ENCODE results near the gene OR10G3.

OR10G3 gene

DNA sequence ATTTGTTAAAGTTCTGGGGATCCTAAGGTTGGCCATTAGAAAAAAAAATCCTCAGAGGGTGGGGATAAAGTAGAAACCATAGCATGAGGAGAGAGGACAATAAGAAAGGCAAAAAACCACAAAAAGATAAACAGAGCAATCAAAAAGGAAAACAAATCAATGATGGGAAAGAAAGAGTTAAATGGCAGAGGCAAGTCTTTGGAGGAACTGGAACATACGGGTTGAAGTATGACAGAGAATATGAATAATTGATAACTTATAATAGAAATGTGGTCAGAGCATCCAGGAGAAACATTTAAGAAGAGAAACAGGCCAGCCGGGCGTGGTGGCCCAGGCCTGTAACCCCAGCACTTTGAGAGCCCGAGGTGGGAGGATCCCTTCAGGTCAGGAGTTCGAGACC lies 35.9 kb downstream of the OR10G3 start:
- H3K36me3 Mint-ChIP-seq, result no peaks in the 10 kb centered on the region
- H3K9me3 Mint-ChIP-seq, result no peaks in the 10 kb centered on the region
- no peak for DNase-seq
- no peak overlapping the region for H3K4me3 Mint-ChIP-seq
- ATAC-seq (replicated peaks), result no peak
- peaks cover 29 to 35% of the 10 kb centered on the region in 2 donors for H3K27me3 Mint-ChIP-seq
- H3K4me1 Mint-ChIP-seq, result peaks cover 3 to 10% of the 10 kb centered on the region in 2 donors
- H3K27ac Mint-ChIP-seq, result peak overlapping the region; percentile 0

DNA sequence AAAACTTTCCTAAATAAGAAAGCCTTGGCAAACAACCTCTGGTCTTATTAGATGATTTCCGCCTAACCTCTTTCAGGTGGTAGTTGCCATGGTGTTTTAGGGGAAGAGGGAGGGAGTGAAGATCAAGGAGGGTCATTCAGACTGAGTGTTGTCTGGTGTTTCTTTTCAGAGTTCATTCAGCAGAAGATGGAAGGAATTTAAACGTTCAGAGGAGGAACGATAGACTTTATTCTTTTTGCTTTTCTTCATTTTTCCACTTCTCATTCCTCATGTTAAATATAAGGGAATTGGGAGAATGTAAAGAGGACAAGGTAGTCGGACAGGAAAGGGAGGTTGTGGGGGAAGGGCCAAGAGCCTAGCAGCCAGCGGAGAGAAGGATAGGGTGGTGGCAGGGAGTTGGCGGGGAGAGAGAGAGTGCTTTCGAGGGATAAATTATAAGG lies 36.3 kb downstream of the OR10G3 start:
- Mint-ChIP-seq H3K27me3 (peaks cover 31 to 39% of the 10 kb centered on the region in 2 donors), H3K36me3 (no peaks in the 10 kb centered on the region), H3K4me1 (peaks cover 3 to 10% of the 10 kb centered on the region in 2 donors), H3K9me3 (no peaks in the 10 kb centered on the region), H3K4me3 (no peak overlapping the region), H3K27ac (peak overlapping the region; percentile 0)
- no peak for DNase-seq
- ATAC-seq (replicated peaks), result no peak

DNA sequence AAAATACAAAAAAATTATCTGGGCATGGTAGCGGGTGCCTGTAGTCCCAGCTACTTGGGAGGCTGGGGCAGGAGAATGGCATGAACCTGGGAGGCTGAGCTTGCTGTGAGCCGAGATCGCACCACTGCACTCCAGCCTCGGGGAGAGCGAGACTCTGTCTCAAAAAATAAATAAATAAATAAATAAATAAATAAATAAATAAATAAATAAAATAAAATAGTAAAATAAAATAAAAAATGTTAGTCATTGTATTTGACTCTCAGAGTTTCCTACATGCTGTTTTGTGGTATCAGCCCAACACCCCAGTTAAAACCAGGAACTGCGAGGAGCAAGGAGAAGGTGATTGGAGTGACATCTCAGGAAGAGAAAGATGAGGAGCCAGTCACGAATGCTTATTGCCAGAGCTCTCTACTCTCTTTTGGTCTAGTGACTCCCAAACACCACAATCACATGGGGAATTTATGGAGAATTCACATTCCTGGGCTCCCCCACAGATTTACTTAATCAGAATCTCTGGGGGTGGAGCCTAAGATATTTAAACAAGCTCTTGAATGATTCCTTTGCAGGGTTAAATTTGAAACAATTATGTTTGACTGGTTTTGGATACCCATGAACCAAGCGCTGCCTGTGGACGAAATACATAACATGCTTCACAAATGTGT lies 38.3 kb downstream of the OR10G3 start:
- no peak for ATAC-seq (replicated peaks)
- H3K27ac Mint-ChIP-seq, result no peak overlapping the region
- no peaks in the 10 kb centered on the region for H3K9me3 Mint-ChIP-seq
- peaks cover 40 to 50% of the 10 kb centered on the region in 2 donors for H3K27me3 Mint-ChIP-seq
- DNase-seq, result no peak
- H3K36me3 Mint-ChIP-seq, result no peaks in the 10 kb centered on the region
- H3K4me3 Mint-ChIP-seq, result no peak overlapping the region
- peaks cover 8 to 18% of the 10 kb centered on the region in 2 donors for H3K4me1 Mint-ChIP-seq

DNA sequence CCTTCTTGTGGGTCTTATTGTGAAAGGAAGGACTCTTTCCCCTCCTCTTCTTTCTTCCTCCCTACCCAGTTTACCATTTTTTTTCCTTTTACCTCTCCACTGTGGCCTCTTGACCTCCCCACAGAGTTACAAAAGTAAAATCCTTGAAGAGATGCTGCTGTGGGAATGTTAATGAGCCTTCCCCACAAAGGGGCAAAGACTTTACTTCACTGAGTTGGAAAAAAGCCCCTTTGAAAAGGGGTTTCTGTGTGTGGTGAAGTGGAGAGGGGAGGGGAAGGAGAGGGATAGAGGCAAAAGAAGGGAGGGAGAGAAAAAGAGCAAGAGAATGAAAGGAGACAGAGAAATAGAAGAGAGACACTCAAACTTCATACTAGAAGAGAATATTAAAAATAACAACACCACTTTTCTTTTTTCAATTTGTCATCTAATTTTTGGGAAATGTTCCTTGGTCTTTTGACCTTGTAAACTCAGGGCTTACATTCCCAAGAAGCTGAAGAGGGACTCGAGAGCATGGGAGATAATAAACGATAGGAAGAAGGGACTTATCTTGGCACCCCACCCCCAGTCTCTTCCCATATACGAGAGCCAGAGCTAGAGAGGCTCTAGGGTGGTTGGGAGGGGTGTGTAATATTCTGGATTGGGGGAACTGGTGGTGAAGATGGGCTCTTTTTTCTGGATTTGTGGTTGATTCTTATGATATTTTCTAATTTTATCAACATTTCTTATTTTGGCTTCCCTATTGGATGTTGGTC lies 40.5 kb downstream of the OR10G3 start:
- no peaks in the 10 kb centered on the region for H3K36me3 Mint-ChIP-seq
- peaks cover 12 to 24% of the 10 kb centered on the region in 2 donors for H3K4me1 Mint-ChIP-seq
- no peaks in the 10 kb centered on the region for H3K9me3 Mint-ChIP-seq
- no peak overlapping the region for H3K4me3 Mint-ChIP-seq
- DNase-seq (no peak), ATAC-seq (replicated peaks) (no peak)
- no peak overlapping the region for H3K27ac Mint-ChIP-seq
- peaks cover 61 to 64% of the 10 kb centered on the region in 2 donors for H3K27me3 Mint-ChIP-seq

DNA sequence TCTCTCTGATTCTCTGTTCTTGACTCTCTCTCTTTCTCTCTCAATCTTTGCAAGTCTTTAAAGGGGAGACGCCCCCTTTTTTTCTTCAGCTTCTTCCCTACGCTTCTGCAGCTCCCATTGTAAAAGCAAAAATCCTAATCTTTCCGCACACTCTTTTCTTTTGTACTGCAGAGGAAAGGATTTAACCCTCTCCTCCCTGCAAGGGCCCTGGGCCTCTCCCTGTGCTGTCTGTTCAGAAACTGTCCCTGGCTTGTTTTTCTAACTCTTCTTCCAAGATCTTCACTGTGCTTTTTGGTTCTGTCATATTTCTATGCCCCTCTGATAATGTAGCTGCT lies 42.8 kb downstream of the OR10G3 start:
- Mint-ChIP-seq H3K27me3 (peaks cover 60 to 61% of the 10 kb centered on the region in 2 donors), H3K27ac (no peak overlapping the region), H3K4me1 (peaks cover 10 to 15% of the 10 kb centered on the region in 2 donors), H3K36me3 (no peaks in the 10 kb centered on the region), H3K4me3 (peak overlapping the region; percentile 1 to 11), H3K9me3 (no peaks in the 10 kb centered on the region)
- DNase-seq (no peak), ATAC-seq (replicated peaks) (peak in 1 of 2 donors; percentile 10)

DNA sequence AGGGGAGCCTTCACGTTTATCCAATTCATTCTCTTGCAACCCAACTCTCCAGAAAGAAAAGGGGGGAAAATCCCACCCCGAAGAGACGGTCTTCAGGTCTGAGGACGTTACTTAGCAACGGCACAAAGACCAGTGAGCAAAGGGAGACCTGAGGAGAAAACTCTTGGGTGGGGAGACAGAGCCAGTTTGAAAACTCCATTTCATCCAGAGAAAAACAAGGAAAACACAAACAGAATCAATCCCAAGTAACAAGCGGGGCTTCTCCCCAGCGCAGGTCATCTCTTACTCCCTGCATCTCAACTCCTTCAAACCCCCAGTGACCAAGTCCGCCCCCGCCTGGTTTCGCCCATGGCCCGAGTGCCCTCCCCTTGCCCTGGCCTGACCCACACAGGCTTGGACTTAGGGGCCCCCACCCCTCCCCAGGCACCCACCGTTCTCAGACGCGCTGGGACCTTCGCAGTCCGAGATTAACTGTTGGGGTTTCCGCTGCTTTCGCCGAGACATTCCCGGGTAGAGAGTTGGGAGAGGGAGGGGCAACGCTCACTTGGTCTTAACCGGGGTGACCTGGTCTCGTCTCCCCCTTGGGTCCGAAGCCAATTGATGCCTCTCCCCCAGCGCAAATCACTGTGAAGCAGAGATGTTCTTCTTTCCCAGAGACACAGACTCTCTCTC lies 43.3 kb downstream of the OR10G3 start:
- peak overlapping the region; percentile 53 to 58 for H3K4me3 Mint-ChIP-seq
- no peaks in the 10 kb centered on the region for H3K9me3 Mint-ChIP-seq

DNA sequence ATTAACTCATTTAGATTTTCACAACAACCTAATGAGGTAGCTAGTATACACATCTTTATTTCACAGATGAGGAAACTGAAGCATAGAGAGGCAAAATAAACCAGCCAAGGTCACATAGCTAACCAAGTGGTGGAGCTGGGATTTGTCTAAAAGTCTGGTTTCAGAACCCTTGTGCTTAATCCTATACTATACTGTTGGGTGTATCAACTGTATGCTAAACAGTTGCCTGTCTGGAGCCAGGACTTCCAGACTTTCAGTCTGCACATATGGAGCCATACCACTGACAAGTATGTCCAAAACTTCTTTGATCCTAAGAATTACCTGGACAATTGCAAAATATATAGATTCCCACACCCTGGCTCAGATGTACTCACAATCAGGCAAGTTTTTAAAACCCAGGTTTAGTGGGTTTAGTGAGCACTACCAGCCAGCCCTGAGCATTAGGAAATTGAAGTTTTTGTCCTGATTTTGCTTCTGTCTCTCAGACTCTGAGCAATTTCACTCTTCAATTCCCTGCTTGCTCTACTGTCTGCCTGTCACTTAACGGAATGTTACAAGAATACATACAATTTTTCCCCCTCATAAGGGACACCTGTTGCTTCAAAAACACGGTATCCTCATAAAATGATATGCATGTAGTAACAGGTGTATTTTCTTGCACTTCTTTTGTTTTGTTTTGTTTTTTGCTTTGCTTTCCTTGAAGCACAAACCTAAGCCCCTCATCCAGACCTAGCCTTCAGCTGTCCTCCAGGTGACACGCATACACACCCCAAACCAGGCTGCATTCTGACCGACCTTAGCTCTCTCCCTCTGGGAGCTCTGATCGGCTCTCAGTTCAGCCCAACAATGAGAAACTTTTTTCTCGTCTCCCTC lies 44.1 kb downstream of the OR10G3 start:
- no peak for DNase-seq
- peaks cover 58 to 61% of the 10 kb centered on the region in 2 donors for H3K27me3 Mint-ChIP-seq
- peaks cover 10 to 15% of the 10 kb centered on the region in 2 donors for H3K4me1 Mint-ChIP-seq
- H3K36me3 Mint-ChIP-seq, result no peaks in the 10 kb centered on the region
- peak overlapping the region in 1 of 2 donors; percentile 58 for H3K4me3 Mint-ChIP-seq
- no peak overlapping the region for H3K27ac Mint-ChIP-seq
- no peak for ATAC-seq (replicated peaks)
- H3K9me3 Mint-ChIP-seq, result no peaks in the 10 kb centered on the region

More for the DNA sequence above, 43.3 kb downstream of the OR10G3 start:
- ATAC-seq (replicated peaks) (peak in 1 of 2 donors; percentile 20), DNase-seq (no peak)
- H3K36me3 Mint-ChIP-seq, result no peaks in the 10 kb centered on the region
- H3K27me3 Mint-ChIP-seq, result peaks cover 58 to 61% of the 10 kb centered on the region in 2 donors
- H3K27ac Mint-ChIP-seq, result peak overlapping the region; percentile 56
- H3K4me1 Mint-ChIP-seq, result peaks cover 10 to 15% of the 10 kb centered on the region in 2 donors

DNA sequence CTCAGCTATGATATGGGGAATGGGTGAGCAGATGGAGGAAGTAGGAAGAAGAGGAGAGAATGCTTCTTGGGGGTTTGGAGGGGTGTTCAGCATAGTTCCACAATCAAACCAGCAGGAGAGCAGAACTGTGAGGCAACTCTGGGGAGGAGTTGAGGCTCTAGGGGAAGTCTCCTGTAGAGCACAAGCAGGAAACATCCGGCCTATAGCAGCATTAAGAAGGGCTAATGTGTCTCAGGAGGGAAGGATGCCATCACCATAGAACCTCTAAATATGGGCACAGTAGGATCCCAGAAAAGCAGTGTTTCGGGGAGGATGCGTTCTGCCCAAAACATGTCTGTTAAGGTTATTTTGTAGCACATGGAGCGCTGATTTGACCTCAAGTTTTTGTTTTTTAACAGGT lies 45.3 kb downstream of the OR10G3 start:
- DNase-seq, result no peak
- no peak for ATAC-seq (replicated peaks)
- Mint-ChIP-seq H3K4me3 (no peak overlapping the region), H3K36me3 (no peaks in the 10 kb centered on the region), H3K27me3 (peaks cover 57 to 61% of the 10 kb centered on the region in 2 donors), H3K27ac (no peak overlapping the region), H3K4me1 (peaks cover 10 to 15% of the 10 kb centered on the region in 2 donors), H3K9me3 (no peaks in the 10 kb centered on the region)

DNA sequence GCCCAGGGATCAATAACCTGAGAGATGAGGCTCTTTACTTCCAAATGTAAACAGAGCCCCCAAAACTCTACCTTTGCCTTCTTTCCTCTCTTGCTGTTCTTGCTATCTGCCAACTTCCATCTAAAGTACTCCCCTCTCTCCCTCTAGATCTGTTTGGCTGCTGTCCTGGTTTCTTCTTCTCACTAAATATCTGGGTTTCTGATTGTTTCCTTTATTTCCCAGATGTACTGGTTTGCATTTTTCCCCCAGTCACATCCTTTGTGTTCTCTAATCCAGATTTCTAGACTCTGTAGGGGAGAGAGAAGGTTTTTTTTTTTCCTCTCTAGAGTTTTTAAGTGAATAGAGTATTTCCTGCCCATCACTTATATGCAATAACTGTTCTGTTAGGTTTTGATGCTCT lies 46.6 kb downstream of the OR10G3 start:
- Mint-ChIP-seq H3K4me1 (peaks cover 10 to 15% of the 10 kb centered on the region in 2 donors), H3K4me3 (no peak overlapping the region), H3K27me3 (peaks cover 45 to 59% of the 10 kb centered on the region in 2 donors), H3K36me3 (no peaks in the 10 kb centered on the region), H3K27ac (no peak overlapping the region), H3K9me3 (no peaks in the 10 kb centered on the region)
- no peak for ATAC-seq (replicated peaks)
- DNase-seq, result no peak

DNA sequence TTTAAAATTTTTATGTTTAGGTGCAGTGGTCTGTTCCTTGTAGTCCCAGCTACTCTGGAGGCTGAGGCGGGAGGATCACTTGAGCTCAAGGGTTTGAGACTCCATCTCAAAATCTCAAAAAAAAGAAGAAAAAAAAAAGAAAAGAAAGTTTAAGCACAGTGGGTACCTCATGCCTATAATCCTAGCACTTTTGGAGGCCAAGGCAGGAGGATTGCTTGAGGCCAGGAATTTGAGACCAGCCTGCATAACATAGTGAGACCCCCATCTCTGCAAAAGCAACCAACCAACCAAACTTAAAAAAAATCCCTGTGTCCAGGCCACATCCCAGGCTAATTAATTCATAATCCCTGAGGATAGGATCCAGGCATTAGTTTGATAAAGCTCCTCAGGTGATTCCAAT lies 50.4 kb downstream of the OR10G3 start:
- Mint-ChIP-seq H3K27me3 (peaks cover 15 to 31% of the 10 kb centered on the region in 2 donors), H3K27ac (no peak overlapping the region), H3K4me3 (no peak overlapping the region), H3K36me3 (no peaks in the 10 kb centered on the region), H3K9me3 (no peaks in the 10 kb centered on the region), H3K4me1 (peaks cover 10% of the 10 kb centered on the region in 2 donors)
- ATAC-seq (replicated peaks) (no peak), DNase-seq (no peak)

DNA sequence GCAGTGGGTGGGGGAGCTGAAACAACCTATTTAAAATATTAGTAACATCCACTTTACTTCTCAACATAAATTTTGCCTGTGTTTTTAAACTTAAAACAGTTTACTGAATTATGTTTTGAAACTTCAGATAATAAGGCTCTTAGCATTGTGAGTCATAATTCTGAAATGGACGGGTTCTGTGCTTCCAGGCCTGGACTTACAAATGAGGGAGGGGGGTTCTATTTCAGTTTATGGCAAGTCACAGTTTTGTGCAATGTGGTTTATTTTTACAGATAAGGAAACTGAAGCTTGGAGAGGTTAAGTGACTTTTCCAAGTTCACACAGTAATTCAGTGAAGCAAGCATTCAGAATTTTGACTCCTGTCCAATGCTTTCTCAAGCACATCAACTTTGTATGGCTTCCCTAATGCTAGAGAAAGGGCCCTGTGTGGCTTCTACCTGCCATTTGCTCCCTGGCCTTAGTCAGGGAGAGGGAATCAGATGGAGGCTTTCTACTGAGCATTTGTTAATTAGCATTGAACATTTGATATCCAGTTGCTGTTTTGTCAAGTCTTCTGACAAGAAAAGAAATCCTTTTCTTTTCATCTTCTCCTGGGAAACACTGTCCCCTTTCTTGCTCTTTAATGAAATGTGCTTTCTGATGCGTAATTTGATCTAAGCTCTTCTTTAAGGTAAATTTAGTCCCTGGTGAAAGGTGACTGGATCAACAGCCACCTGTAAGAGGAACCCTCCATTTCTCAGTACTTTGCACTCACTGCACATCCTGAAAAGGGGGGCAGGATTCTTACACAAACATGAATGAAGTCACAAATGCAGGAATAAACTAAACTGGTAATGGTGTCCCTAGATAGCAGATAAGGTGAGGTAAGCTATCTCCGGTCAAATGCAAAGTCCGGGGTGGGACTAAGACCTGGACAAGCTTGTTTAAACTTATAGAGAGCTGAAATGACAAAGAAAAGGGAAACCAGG lies 51.2 kb downstream of the OR10G3 start:
- no peak for ATAC-seq (replicated peaks)
- H3K27me3 Mint-ChIP-seq, result peaks cover 11 to 24% of the 10 kb centered on the region in 2 donors
- no peak overlapping the region for H3K4me3 Mint-ChIP-seq
- H3K27ac Mint-ChIP-seq, result no peak overlapping the region
- H3K4me1 Mint-ChIP-seq, result peaks cover 10% of the 10 kb centered on the region in 2 donors
- DNase-seq, result no peak
- H3K36me3 Mint-ChIP-seq, result no peaks in the 10 kb centered on the region
- H3K9me3 Mint-ChIP-seq, result no peaks in the 10 kb centered on the region

DNA sequence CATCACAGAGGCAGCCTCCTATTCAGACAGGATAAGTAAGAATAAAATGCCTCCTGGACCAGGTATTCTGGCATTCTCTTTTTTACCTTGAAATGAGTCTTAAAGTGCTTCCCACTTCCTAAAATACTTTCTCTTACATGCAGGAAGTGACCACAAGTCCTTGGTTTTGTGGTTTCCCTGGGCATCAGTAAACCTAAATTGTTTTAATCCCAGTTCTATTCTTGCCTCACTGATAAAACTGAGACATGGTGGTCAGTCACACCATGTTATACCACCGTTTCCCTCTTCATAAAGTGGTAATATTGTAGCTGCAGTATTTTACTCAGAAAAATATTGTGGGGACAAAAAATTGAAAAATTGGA lies 52.6 kb downstream of the OR10G3 start:
- H3K27ac Mint-ChIP-seq, result no peak overlapping the region
- no peaks in the 10 kb centered on the region for H3K9me3 Mint-ChIP-seq
- peaks cover 10% of the 10 kb centered on the region in 2 donors for H3K4me1 Mint-ChIP-seq
- no peaks in the 10 kb centered on the region for H3K36me3 Mint-ChIP-seq
- peak overlapping the region in 1 of 2 donors; percentile 84 for H3K4me3 Mint-ChIP-seq
- no peak for DNase-seq
- H3K27me3 Mint-ChIP-seq, result peaks cover 10 to 16% of the 10 kb centered on the region in 2 donors
- no peak for ATAC-seq (replicated peaks)

DNA sequence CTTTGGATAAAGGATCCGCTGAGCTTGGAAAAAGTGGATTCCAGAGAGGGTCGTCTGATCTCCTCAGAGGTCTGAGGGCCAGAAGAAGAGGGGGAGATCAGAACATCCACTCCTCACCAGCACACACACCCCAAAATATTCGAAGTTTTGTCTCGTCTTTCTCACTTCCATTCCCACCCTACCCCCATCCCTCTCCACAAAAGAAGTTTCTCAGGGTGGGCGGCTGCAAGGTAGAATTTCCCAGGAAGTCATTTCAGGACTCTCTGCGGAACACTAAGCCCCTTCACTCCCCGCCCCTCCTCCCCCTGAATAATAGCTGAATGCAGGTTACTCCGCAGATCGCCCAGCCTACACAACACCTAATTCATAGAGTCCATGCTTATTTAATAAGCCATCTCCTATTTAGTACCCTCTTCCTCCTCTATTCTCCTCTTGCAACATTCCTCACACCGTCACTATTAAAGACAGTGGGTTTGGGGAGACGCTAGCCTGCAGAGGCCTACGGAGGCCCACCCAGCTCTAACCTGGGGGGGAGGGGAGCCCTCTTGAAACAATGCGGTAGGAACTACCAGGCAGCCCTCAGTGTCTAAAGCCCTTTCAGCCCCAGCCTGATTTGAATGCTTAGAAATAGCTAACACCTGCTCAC lies 53.1 kb downstream of the OR10G3 start:
- Mint-ChIP-seq H3K36me3 (no peaks in the 10 kb centered on the region), H3K27ac (no peak overlapping the region), H3K9me3 (no peaks in the 10 kb centered on the region), H3K4me3 (peak overlapping the region; percentile 72 to 84), H3K4me1 (peaks cover 10% of the 10 kb centered on the region in 2 donors), H3K27me3 (peaks cover 5 to 11% of the 10 kb centered on the region in 2 donors)
- ATAC-seq (replicated peaks), result no peak
- no peak for DNase-seq
